ENCODE data around the gene SETD2. TPM values are rescaled to one million over a fixed set of nuclear protein-coding genes. Genes with fewer than 3 reads are reported as not detected.

SETD2 gene
- total and polyA plus RNA-seq, 2 of the 8 experiments (the other 6 are each of a cell fraction or from before 2014, with no cell fraction given), result 15.7 to 46.3 TPM

GRCh38 chr3:47013231-47013630 is 150.7 kb downstream of the SETD2 start:
- Histone ChIP-seq H2BK20ac (ENCODE audit: low read length) (no peak overlapping the region), H3K4me3 (ENCODE audit: extremely low read depth in 1 of 4, insufficient read depth in 2 of 4, low read depth in 3 of 4, low read length in 4 of 4) (no peak overlapping the region), H3K27ac (ENCODE audit: low read depth, low read length) (no peak overlapping the region), H2BK120ac (replicated peaks; ENCODE audit: low read depth, low read length) (no peak overlapping the region), H3K23ac (ENCODE audit: insufficient read length) (no peak overlapping the region), H2AK5ac (ENCODE audit: low read depth, low read length) (no peak overlapping the region), H3K79me1 (ENCODE audit: low read depth, low read length) (no peaks in the 10 kb centered on the region; the same call in 1 of the 2 replicates), H2AFZ (ENCODE audit: low read length) (no peak overlapping the region), H3K23me2 (ENCODE audit: low read depth, low read length) (peaks cover 3% of the 10 kb centered on the region; the same call in 1 of the 2 replicates), H2BK15ac (ENCODE audit: low read length) (no peak overlapping the region), H3K36me3 (ENCODE audit: control insufficient read depth in 2 of 4, insufficient read depth in 4 of 4, low read length in 3 of 4) (peaks cover 0 to 20% (median 11%) of the 10 kb centered on the region in 4 experiments; a peak in 5 of 8 replicates), H4K5ac (ENCODE audit: insufficient read length, low read depth, low read length) (no peak overlapping the region), H4K91ac (replicated peaks; ENCODE audit: insufficient read length, low read length) (no peak overlapping the region), H3K4me2 (ENCODE audit: insufficient read depth in 1 of 2, low read depth in 2 of 2, low read length in 2 of 2) (no peak overlapping the region), H4K20me1 (replicated peaks in 1 of 2; ENCODE audit: control insufficient read depth in 1 of 2, insufficient read depth in 2 of 2, low read length in 2 of 2) (no peaks in the 10 kb centered on the region), H3K18ac (ENCODE audit: extremely low read depth, low read length) (no peak overlapping the region), H4K8ac (ENCODE audit: extremely low read depth, insufficient read depth, low read length) (no peak overlapping the region), H2BK12ac (ENCODE audit: low read depth, low read length) (no peak overlapping the region), H3K9me3 (ENCODE audit: insufficient read depth in 2 of 2, low read depth in 1 of 2, low read length in 1 of 2) (no peaks in the 10 kb centered on the region), H3K56ac (replicated peaks; ENCODE audit: insufficient read length, low read depth, low read length) (no peak overlapping the region), H3K4ac (replicated peaks; ENCODE audit: insufficient read length, low read depth, low read length) (no peak overlapping the region), H3K9ac (replicated peaks in 1 of 4; ENCODE audit: extremely low read depth in 1 of 4, low read depth in 3 of 4, low read length in 3 of 4) (no peak overlapping the region), H3K14ac (ENCODE audit: insufficient read length) (no peak overlapping the region), H2BK5ac (ENCODE audit: low read depth, low read length) (no peak overlapping the region), H3K79me2 (ENCODE audit: control insufficient read depth in 1 of 2, insufficient read depth in 2 of 2, low read length in 2 of 2) (no peaks in the 10 kb centered on the region), H3K4me1 (replicated peaks in 1 of 4; ENCODE audit: control insufficient read depth in 3 of 4, insufficient read depth in 4 of 4, low read length in 3 of 4) (peaks cover 2 to 9% (median 5%) of the 10 kb centered on the region in 4 experiments), H3K27me3 (replicated peaks in 1 of 4; ENCODE audit: control insufficient read depth in 3 of 4, extremely low read depth in 1 of 4, insufficient read depth in 3 of 4, low read length in 3 of 4) (no peaks in the 10 kb centered on the region)
- FAIRE-seq (no peak), DNase-seq (ENCODE audit: low read depth in 1 of 2, low spot score in 2 of 2) (no peak)
- ChIA-PET CTCF (ENCODE audit: partially characterized antibody) (interaction anchor here (1.0 to 1.1 kb wide), 3 partner anchors 14 to 317 kb away, joined by 3 to 4 read pairs (median 3); no protein-coding TSS in a partner anchor), POLR2A (ENCODE audit: partially characterized antibody) (no interaction called here)
- TF ChIP-seq RAD21 (IDR thresholded peaks at IDR 0.05 in 1 of 2, conservative IDR thresholded peaks at IDR 0.05 in 1 of 2; ENCODE audit: low read depth in 2 of 2, low read length in 2 of 2) (no peak), ZNF274 (IDR thresholded peaks at IDR 0.05; ENCODE audit: borderline replicate concordance, extremely low read depth, low read length) (no peak), SAP30 (IDR thresholded peaks at IDR 0.05; ENCODE audit: insufficient read depth, insufficient replicate concordance, low read length) (no peak), CEBPB (IDR thresholded peaks at IDR 0.05; ENCODE audit: low read depth, low read length) (no peak), HDAC6 (IDR thresholded peaks at IDR 0.05; ENCODE audit: low read depth, low read length) (no peak), SP4 (IDR thresholded peaks at IDR 0.05; ENCODE audit: low read length) (no peak), SUZ12 (IDR thresholded peaks at IDR 0.05; ENCODE audit: low read length) (no peak), POLR2AphosphoS5 (IDR thresholded peaks at IDR 0.05; ENCODE audit: low read depth, low read length) (no peak)
- 90% methylated on average over 3 of the region's 3 CpGs; no CpG with 5 or more reads in 1 of the 2 experiments for WGBS, 2 experiments (ENCODE audit: extremely low coverage in 1 of 2, insufficient coverage in 1 of 2, insufficient read length in 1 of 2, insufficient replicate concordance in 2 of 2, low coverage in 1 of 2, low lambda C conversion rate in 2 of 2, missing lambda C conversion rate in 1 of 2)

Measured in H1 (cell line).